H9 (cell line): Measurements from ENCODE around the gene TMC1. TPM values are rescaled to one million over a fixed set of nuclear protein-coding genes. Genes with fewer than 3 reads are reported as not detected.

Experiments used
- DNase-seq: peaks from one replicate; pipeline ENCODE4 v3.0.0-alpha.2; 2017
- H2AFZ ChIP-seq: one replicate; pipeline ENCODE4 v1.6.1; 2013; ENCODE audit warnings: mild to moderate bottlenecking, low read length, control low read depth, moderate library complexity
- H2AK5ac ChIP-seq: 2 replicates; pipeline ENCODE4 v1.6.1; 2013; ENCODE audit warnings: low read length, control low read depth, mixed read lengths; ENCODE audit not compliant: insufficient read length
- H2BK120ac ChIP-seq: one replicate; pipeline ENCODE4 v1.6.1; 2013; ENCODE audit warnings: low read depth, mild to moderate bottlenecking, low read length, control low read depth, inconsistent platforms; ENCODE audit not compliant: poor library complexity, severe bottlenecking
- H2BK12ac ChIP-seq: 2 replicates; pipeline ENCODE4 v1.6.1; 2013; ENCODE audit warnings: low read length, control low read depth, mixed read lengths, low read depth; ENCODE audit not compliant: insufficient read length
- H2BK15ac ChIP-seq: 2 replicates; pipeline ENCODE4 v1.6.1; 2013; ENCODE audit warnings: low read depth, low read length, control low read depth
- H2BK20ac ChIP-seq: one replicate; pipeline ENCODE4 v1.6.1; 2013; ENCODE audit warnings: low read depth, mild to moderate bottlenecking, low read length, control low read depth, inconsistent platforms; ENCODE audit not compliant: poor library complexity, severe bottlenecking
- H2BK5ac ChIP-seq: 2 replicates; pipeline ENCODE4 v1.6.1; 2013; ENCODE audit warnings: low read length, control low read depth, mixed read lengths; ENCODE audit not compliant: insufficient read length
- H3K14ac ChIP-seq: 2 replicates; pipeline ENCODE4 v1.6.1; 2013; ENCODE audit warnings: low read length, control low read depth; ENCODE audit not compliant: insufficient read depth
- H3K18ac ChIP-seq: 2 replicates; pipeline ENCODE4 v1.6.1; 2013; ENCODE audit warnings: low read depth, mild to moderate bottlenecking, mixed read lengths, low read length, control low read depth; ENCODE audit not compliant: insufficient read length
- H3K23ac ChIP-seq: 2 replicates; pipeline ENCODE4 v1.6.1; 2013; ENCODE audit warnings: low read length, control low read depth, mixed read lengths, low read depth; ENCODE audit not compliant: insufficient read length
- H3K23me2 ChIP-seq: 2 replicates; pipeline ENCODE4 v1.6.1; 2013; ENCODE audit warnings: low read depth, mild to moderate bottlenecking, mixed read lengths, low read length, control low read depth; ENCODE audit not compliant: insufficient read length, poor library complexity, severe bottlenecking
- H3K27ac ChIP-seq: 2 replicates; pipeline ENCODE4 v1.5.1; 2013; ENCODE audit warnings: low read length, control low read depth, mixed read lengths, low read depth; ENCODE audit not compliant: insufficient read length
- H3K27me3 ChIP-seq: 2 replicates; pipeline ENCODE4 v1.6.1; 2013; ENCODE audit warnings: low read length, control low read depth, inconsistent platforms; ENCODE audit not compliant: insufficient read depth
- H3K4ac ChIP-seq: 2 replicates; pipeline ENCODE4 v1.6.1; 2013; ENCODE audit warnings: low read depth, mild to moderate bottlenecking, control low read depth, inconsistent platforms, low read length, moderate library complexity
- H3K4me1 ChIP-seq: 2 replicates; pipeline ENCODE4 v1.6.1; 2013; ENCODE audit warnings: low read length, control low read depth, inconsistent platforms; ENCODE audit not compliant: insufficient read depth
- H3K4me2 ChIP-seq: 2 replicates; pipeline ENCODE4 v1.6.1; 2013; ENCODE audit warnings: low read length, control low read depth, mixed read lengths; ENCODE audit not compliant: insufficient read length, insufficient read depth
- H3K56ac ChIP-seq: 2 replicates; pipeline ENCODE4 v1.6.1; 2013; ENCODE audit warnings: low read depth, mild to moderate bottlenecking, mixed read lengths, low read length, control low read depth; ENCODE audit not compliant: insufficient read length
- H3K79me1 ChIP-seq: 2 replicates; pipeline ENCODE4 v1.6.1; 2013; ENCODE audit warnings: low read depth, mild to moderate bottlenecking, moderate library complexity, low read length, control low read depth, inconsistent platforms; ENCODE audit not compliant: insufficient read depth, poor library complexity, severe bottlenecking
- H3K79me2 ChIP-seq: 2 replicates; pipeline ENCODE4 v1.6.1; 2013; ENCODE audit warnings: low read length, control low read depth, inconsistent platforms; ENCODE audit not compliant: insufficient read depth
- H3K9ac ChIP-seq: 2 replicates; pipeline ENCODE4 v1.6.1; 2013; ENCODE audit warnings: low read length, control low read depth, mixed read lengths; ENCODE audit not compliant: insufficient read length; ENCODE audit errors: extremely low read depth
- H3K9me3 ChIP-seq: one replicate; pipeline ENCODE4 v1.6.1; 2013; ENCODE audit warnings: low read depth, low read length, inconsistent platforms; ENCODE audit not compliant: control insufficient read depth
- H3T11ph ChIP-seq: one replicate; pipeline ENCODE4 v1.6.1; 2013; ENCODE audit warnings: mild to moderate bottlenecking, low read length, control low read depth, inconsistent platforms
- H4K20me1 ChIP-seq: one replicate; pipeline ENCODE4 v1.6.1; 2013; ENCODE audit not compliant: control insufficient read depth, insufficient read length, insufficient read depth
- H4K5ac ChIP-seq: 2 replicates; pipeline ENCODE4 v1.6.1; 2013; ENCODE audit warnings: low read depth, mild to moderate bottlenecking, mixed read lengths, low read length, control low read depth; ENCODE audit not compliant: insufficient read length
- H4K8ac ChIP-seq: replicated peaks from 2 replicates; pipeline ENCODE4 v1.6.1; 2013; ENCODE audit warnings: low read length, control low read depth, mixed read lengths, low read depth; ENCODE audit not compliant: insufficient read length
- H4K91ac ChIP-seq: 2 replicates; pipeline ENCODE4 v1.6.1; 2013; ENCODE audit warnings: low read depth, mild to moderate bottlenecking, moderate library complexity, mixed read lengths, low read length, control low read depth; ENCODE audit not compliant: insufficient read length
- H3K27ac Mint-ChIP-seq, 3 experiments: 2 replicates in 2 of 3; 3 replicates in 1 of 3; pipeline ENCODE4 v1.8.0; 2020 to 2021; ENCODE audit warnings: mixed read lengths in 3 of 3, mild to moderate bottlenecking in 1 of 3, moderate library complexity in 1 of 3
- H3K27me3 Mint-ChIP-seq: 2 replicates; pipeline ENCODE4 v1.8.0; 2021; ENCODE audit warnings: low read depth, mild to moderate bottlenecking, moderate library complexity, mixed read lengths
- H3K36me3 Mint-ChIP-seq, 3 experiments: 2 replicates in 2 of 3; 3 replicates in 1 of 3; pipeline ENCODE4 v1.8.0; 2020 to 2021; ENCODE audit warnings: low read depth in 3 of 3, mixed read lengths in 3 of 3; ENCODE audit not compliant: insufficient read depth in 1 of 3
- H3K4me1 Mint-ChIP-seq, 2 experiments: 2 replicates each; pipeline ENCODE4 v1.8.0; 2020; ENCODE audit warnings: mixed read lengths in 2 of 2
- H3K4me3 Mint-ChIP-seq, 2 experiments: 2 replicates in 1 of 2; 3 replicates in 1 of 2; pipeline ENCODE4 v1.8.0; 2020 to 2021; ENCODE audit warnings: mild to moderate bottlenecking in 2 of 2, mixed read lengths in 2 of 2, moderate library complexity in 1 of 2
- H3K9me3 Mint-ChIP-seq, 2 experiments: 2 replicates in 1 of 2; 3 replicates in 1 of 2; pipeline ENCODE4 v1.8.0; 2020; ENCODE audit warnings: mild to moderate bottlenecking in 2 of 2, mixed read lengths in 2 of 2, moderate library complexity in 1 of 2
- total RNA-seq: library from RNA; stranded (reverse); gene quantifications from 2 replicates; pipeline ENCODE4 v1.2.1, GENCODE V29; 2021
- TF ChIP-seq, protein P1 (sequence below): fragments of 200-600 bp; sonication (generic); conservative IDR thresholded peaks from 3 replicates; pipeline ENCODE4 v1.8.0; 2021; ENCODE audit warnings: antibody characterized with exemption, mild to moderate bottlenecking

TMC1 gene
- total RNA-seq, 1 experiment from 2014 or later, result 2.4 TPM

- no peak overlapping the region for H2AK5ac ChIP-seq
- H4K8ac ChIP-seq, result no peak overlapping the region
- DNase-seq, result no peak
- Mint-ChIP-seq H3K27ac (no peak overlapping the region), H3K4me1 (peaks cover 5 to 13% of the 10 kb centered on the region in 2 experiments), H3K36me3 (no peaks in the 10 kb centered on the region), H3K9me3 (peaks cover 0 to 3% of the 10 kb centered on the region in 2 experiments; a peak in 1 of 5 replicates), H3K4me3 (no peak overlapping the region), H3K27me3 (no peaks in the 10 kb centered on the region)
- H4K91ac ChIP-seq, result no peak overlapping the region
- H3K9me3 ChIP-seq, result no peaks in the 10 kb centered on the region
- no peak overlapping the region for H3K27ac ChIP-seq
- H3K27me3 ChIP-seq, result no peaks in the 10 kb centered on the region
- H2BK5ac ChIP-seq, result no peak overlapping the region
- no peak overlapping the region for H2BK15ac ChIP-seq
- no peak overlapping the region for H4K5ac ChIP-seq
- H3K9ac ChIP-seq, result no peak overlapping the region
- H3K79me1 ChIP-seq, result no peaks in the 10 kb centered on the region
- H3K23ac ChIP-seq, result no peak overlapping the region
- no peak overlapping the region for H2BK20ac ChIP-seq
- TF ChIP-seq, protein P1, sequence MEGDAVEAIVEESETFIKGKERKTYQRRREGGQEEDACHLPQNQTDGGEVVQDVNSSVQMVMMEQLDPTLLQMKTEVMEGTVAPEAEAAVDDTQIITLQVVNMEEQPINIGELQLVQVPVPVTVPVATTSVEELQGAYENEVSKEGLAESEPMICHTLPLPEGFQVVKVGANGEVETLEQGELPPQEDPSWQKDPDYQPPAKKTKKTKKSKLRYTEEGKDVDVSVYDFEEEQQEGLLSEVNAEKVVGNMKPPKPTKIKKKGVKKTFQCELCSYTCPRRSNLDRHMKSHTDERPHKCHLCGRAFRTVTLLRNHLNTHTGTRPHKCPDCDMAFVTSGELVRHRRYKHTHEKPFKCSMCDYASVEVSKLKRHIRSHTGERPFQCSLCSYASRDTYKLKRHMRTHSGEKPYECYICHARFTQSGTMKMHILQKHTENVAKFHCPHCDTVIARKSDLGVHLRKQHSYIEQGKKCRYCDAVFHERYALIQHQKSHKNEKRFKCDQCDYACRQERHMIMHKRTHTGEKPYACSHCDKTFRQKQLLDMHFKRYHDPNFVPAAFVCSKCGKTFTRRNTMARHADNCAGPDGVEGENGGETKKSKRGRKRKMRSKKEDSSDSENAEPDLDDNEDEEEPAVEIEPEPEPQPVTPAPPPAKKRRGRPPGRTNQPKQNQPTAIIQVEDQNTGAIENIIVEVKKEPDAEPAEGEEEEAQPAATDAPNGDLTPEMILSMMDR, result no peak
- no peaks in the 10 kb centered on the region for H3K4me1 ChIP-seq
- H3K18ac ChIP-seq, result no peak overlapping the region
- no peak overlapping the region for H2BK120ac ChIP-seq
- no peak overlapping the region for H3T11ph ChIP-seq
- no peak overlapping the region for H3K56ac ChIP-seq
- H3K79me2 ChIP-seq, result no peaks in the 10 kb centered on the region
- H3K14ac ChIP-seq, result no peak overlapping the region
- H3K4me2 ChIP-seq, result no peak overlapping the region
- no peaks in the 10 kb centered on the region for H4K20me1 ChIP-seq
- no peak overlapping the region for H3K4ac ChIP-seq
- H2AFZ ChIP-seq, result no peak overlapping the region
- no peaks in the 10 kb centered on the region for H3K23me2 ChIP-seq
- no peak overlapping the region for H2BK12ac ChIP-seq
These were observed 353.8 kb downstream of the TMC1 start for GRCh38 chr9:72875221-72875620.
